Activated CD4-positive, alpha-beta T cell treated with anti-CD3 and anti-CD28 coated beads for 36 hours (primary cell): ENCODE measurements around the gene CDH4. TPM values are rescaled to one million over a fixed set of nuclear protein-coding genes. Genes with fewer than 3 reads are reported as not detected.

Experiments used
- ATAC-seq: fragments of 200-7000 bp; cut with Tn5 transposase; one replicate; pipeline ENCODE4 v1.10.0; 2021; ENCODE audit warnings: mild to moderate bottlenecking, moderate library complexity
- CTCF ChIA-PET: fragments of 350-600 bp; sonication (Branson Sonifier 250); formaldehyde crosslinking; loops from one replicate; lab custom pipeline; 2021; ENCODE audit warnings: antibody characterized with exemption; lab: Charles Lee
- POLR2A ChIA-PET: fragments of 350-600 bp; sonication (Branson Sonifier 250); formaldehyde crosslinking; loops from one replicate; lab custom pipeline; 2021; ENCODE audit warnings: antibody characterized with exemption, inconsistent platforms; lab: Charles Lee
- DNase-seq: peaks from one replicate; pipeline ENCODE4 v3.0.0-alpha.2; 2020
- H3K27ac Mint-ChIP-seq: one replicate; pipeline ENCODE4 v1.8.0; 2021; ENCODE audit warnings: mixed read lengths
- H3K27me3 Mint-ChIP-seq: one replicate; pipeline ENCODE4 v1.8.0; 2021; ENCODE audit warnings: mixed read lengths
- H3K36me3 Mint-ChIP-seq: one replicate; pipeline ENCODE4 v1.8.0; 2021; ENCODE audit warnings: low read depth, mixed read lengths
- H3K4me1 Mint-ChIP-seq: one replicate; pipeline ENCODE4 v1.8.0; 2021; ENCODE audit warnings: mixed read lengths
- H3K4me3 Mint-ChIP-seq: one replicate; pipeline ENCODE4 v1.8.0; 2021; ENCODE audit warnings: mild to moderate bottlenecking, moderate library complexity, mixed read lengths
- H3K9me3 Mint-ChIP-seq: one replicate; pipeline ENCODE4 v1.8.0; 2021; ENCODE audit warnings: low read depth, mixed read lengths
- intact Hi-C, 2 experiments: fragments of 100-400 bp; cut with DNase I in 1 of 2; cut with micrococcal nuclease in 1 of 2; formaldehyde crosslinking; loops; one replicate each; pipeline versions ENCODE4 v1.14.2 to v1.15.1; 2022 to 2024; cut with DNase I, micrococcal nuclease
- total RNA-seq, 2 experiments: library from RNA; stranded (reverse); gene quantifications; one replicate each; pipeline ENCODE4 v1.2.3, GENCODE V29; 2021

CDH4 gene
- total RNA-seq, 2 experiments from 2014 or later: not detected

DNA sequence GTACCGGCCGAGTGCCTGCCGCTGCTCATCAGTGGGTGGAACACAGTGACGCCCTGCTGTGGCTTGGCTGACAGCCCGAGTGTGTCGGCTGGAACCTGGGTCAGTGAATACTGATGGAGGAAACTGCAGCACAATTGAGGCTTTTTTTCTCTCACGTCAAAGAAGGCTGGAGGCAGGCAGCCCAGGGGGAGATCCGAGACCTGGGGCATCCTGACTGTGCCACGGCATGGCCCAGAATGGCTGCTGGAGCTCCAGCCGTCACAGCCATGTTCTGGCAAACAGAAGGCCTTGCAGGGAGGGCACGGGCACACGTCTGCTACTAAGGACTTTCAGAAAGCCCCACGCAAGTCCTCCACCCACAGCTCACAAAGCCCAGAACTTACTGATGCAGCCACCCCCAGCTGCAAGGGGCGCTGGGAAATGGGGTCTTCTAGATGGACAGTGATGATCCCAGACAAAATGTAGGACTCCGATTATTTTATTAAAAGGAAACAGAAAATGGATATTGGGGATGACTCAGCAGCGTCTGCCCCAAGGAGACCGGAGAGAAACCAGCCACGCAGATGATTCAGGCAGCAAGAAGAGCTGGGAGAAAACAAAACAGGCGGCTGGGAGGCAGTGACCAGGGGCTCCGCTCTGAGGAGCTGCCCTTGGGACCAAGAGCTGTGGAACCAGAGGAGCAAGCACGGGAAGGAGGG, 673.6 kb downstream of the CDH4 start:
- Mint-ChIP-seq H3K4me3 (no peak overlapping the region), H3K27me3 (no peaks in the 10 kb centered on the region), H3K36me3 (no peaks in the 10 kb centered on the region), H3K4me1 (no peaks in the 10 kb centered on the region), H3K27ac (no peak overlapping the region), H3K9me3 (no peaks in the 10 kb centered on the region)
- DNase-seq (no peak), ATAC-seq (no peak)
- CTCF ChIA-PET: no interaction called here
- POLR2A ChIA-PET: no interaction called here
- intact Hi-C loops: no loop called here

GRCh38 chr20:61926253-61926613, 674.2 kb downstream of the CDH4 start:
- Mint-ChIP-seq H3K27ac (no peak overlapping the region), H3K36me3 (no peaks in the 10 kb centered on the region), H3K9me3 (no peaks in the 10 kb centered on the region), H3K4me1 (no peaks in the 10 kb centered on the region), H3K27me3 (no peaks in the 10 kb centered on the region), H3K4me3 (no peak overlapping the region)
- ChIA-PET POLR2A (no interaction called here), CTCF (no interaction called here)
- intact Hi-C loops: no loop called here
- DNase-seq: no peak
- no peak for ATAC-seq

DNA sequence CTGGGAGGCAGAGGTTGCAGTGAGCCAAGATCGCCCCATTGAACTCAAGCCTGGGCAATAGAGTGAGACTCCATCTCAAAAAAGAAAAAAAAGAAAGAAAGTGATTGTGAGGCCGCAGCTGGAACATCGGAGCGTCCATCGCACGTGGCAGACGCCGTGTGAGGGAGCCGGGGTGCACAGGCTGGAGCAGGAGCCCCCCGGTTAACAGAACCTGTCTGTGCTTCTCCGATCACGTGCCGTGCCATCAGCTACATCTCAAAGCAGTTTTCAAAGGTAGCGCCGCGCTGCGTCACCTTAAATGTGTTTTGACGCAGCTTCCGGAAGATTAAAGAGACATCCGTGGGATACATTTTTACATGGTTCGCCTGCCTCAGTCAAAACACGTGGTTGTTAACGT, 674.7 kb downstream of the CDH4 start:
- intact Hi-C loops: no loop called here

DNA sequence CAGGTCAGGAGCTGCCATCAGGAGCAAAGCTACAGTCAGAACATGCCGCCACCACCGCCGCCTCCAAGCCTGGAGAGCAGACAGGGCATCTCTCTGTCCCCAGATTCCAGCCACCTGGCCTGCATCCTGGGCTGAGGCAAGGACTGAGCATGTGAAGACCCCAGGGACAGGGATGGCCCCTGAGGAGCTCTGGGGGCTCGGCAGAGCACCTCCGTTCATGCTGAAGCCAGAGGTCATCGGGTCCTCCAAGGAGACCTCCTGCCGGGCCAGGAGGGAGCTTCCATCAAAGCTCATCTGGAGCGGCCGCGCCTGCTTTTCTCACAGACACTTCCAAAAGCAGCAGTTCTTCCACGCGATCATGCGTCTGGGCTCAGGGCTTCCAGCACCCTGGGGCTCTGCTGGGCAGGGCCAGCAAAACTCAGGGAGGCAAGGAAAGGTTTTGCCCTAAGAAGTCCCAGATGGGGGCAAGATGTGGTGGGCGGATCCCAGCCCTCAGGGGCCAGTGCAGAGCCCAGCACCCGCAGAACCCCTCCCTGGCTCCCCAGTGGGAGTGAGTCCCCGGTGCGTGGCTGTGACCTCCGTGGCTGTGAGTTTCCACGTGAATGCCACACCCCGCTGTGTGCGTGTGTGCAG, 675.2 kb downstream of the CDH4 start:
- H3K36me3 Mint-ChIP-seq: no peaks in the 10 kb centered on the region
- DNase-seq (no peak), ATAC-seq (no peak)
- H3K9me3 Mint-ChIP-seq: no peaks in the 10 kb centered on the region
- no peaks in the 10 kb centered on the region for H3K27me3 Mint-ChIP-seq
- no peak overlapping the region for H3K27ac Mint-ChIP-seq
- no peak overlapping the region for H3K4me3 Mint-ChIP-seq
- H3K4me1 Mint-ChIP-seq: no peaks in the 10 kb centered on the region
- intact Hi-C loops: no loop called here
- CTCF ChIA-PET: no interaction called here
- POLR2A ChIA-PET: no interaction called here

More for the DNA sequence above, 674.7 kb downstream of the CDH4 start:
- Mint-ChIP-seq H3K4me3 (no peak overlapping the region), H3K27ac (no peak overlapping the region), H3K9me3 (no peaks in the 10 kb centered on the region), H3K36me3 (no peaks in the 10 kb centered on the region), H3K4me1 (no peaks in the 10 kb centered on the region), H3K27me3 (no peaks in the 10 kb centered on the region)
- ChIA-PET CTCF (no interaction called here), POLR2A (no interaction called here)
- ATAC-seq (no peak), DNase-seq (no peak)

DNA sequence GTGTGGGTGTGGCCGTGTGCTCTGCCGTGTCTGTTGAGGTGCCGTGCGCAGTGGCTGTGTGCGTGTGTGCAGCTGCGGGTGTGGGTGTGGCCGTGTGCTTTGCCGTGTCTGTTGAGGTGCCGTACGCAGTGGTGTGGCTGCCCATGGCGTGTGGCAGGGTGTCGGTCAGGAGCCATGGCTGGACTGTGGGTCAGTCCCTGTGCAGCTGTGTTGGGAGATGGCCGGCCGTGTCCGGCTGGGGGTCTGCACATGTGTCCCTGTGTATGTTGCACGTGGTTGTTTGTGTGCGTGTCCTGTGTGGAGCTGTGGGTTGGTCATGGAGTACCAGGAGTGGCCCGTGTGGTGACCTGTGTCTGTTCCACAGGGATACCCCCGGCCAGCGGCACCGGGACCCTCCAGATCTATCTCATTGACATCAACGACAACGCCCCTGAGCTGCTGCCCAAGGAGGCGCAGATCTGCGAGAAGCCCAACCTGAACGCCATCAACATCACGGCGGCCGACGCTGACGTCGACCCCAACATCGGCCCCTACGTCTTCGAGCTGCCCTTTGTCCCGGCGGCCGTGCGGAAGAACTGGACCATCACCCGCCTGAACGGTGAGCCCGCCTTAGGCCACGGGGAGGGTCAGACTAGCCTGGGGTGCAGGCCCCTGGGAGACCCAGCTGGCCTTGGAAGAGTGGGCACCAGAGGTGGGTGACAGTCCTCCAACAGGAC, 675.9 kb downstream of the CDH4 start:
- no peak for ATAC-seq
- Mint-ChIP-seq H3K9me3 (no peaks in the 10 kb centered on the region), H3K4me1 (no peaks in the 10 kb centered on the region), H3K4me3 (no peak overlapping the region), H3K36me3 (no peaks in the 10 kb centered on the region), H3K27me3 (no peaks in the 10 kb centered on the region), H3K27ac (no peak overlapping the region)
- POLR2A ChIA-PET: no interaction called here
- DNase-seq: no peak
- intact Hi-C loops: no loop called here
- CTCF ChIA-PET: no interaction called here

- no peak overlapping the region for H3K4me3 Mint-ChIP-seq
These were observed 677.5 kb downstream of the CDH4 start for GRCh38 chr20:61929561-61929960.

DNA sequence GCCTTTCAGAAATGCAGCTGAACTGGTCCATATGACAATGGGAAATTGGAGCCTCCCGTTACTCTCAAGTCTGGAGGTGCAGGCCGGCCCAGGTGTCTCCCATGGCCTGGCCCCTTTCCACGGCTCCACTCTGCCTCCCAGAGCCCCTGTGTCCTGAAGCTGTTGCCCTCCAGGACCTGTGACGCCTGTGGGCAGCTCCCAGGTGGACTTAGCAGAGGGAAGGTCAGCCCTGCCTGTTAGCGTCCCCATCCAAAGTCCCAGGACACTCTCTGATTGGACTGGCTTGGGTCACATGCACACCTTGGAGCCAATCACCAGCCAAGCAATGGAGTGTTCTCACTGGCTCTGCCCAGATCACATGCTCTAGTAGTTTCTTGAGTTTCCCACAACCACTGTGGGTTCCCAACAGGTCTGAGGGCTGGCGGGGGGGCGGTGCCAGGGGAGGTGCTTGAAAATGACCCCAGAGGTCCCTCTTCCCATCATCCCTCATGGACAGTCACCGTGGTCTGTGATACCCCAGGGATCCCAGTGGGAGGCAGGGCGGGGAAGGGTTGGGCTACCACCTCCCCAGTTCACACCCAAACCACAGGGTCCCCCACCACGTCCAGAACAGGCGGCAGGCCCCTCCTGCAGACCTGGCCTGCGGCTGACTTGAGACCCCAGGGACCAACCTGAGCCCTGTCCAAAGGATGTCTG, 678.1 kb downstream of the CDH4 start:
- DNase-seq: no peak
- Mint-ChIP-seq H3K27me3 (no peaks in the 10 kb centered on the region), H3K4me1 (no peaks in the 10 kb centered on the region), H3K9me3 (no peaks in the 10 kb centered on the region), H3K4me3 (no peak overlapping the region), H3K36me3 (no peaks in the 10 kb centered on the region), H3K27ac (no peak overlapping the region)
- no peak for ATAC-seq
- CTCF ChIA-PET: no interaction called here
- intact Hi-C loops: no loop called here
- POLR2A ChIA-PET: no interaction called here

More at GRCh38 chr20:61929561-61929960, 677.5 kb downstream of the CDH4 start:
- Mint-ChIP-seq H3K4me1 (no peaks in the 10 kb centered on the region), H3K27ac (no peak overlapping the region), H3K36me3 (no peaks in the 10 kb centered on the region), H3K9me3 (no peaks in the 10 kb centered on the region), H3K27me3 (no peaks in the 10 kb centered on the region)
- no peak for DNase-seq
- ChIA-PET POLR2A (no interaction called here), CTCF (no interaction called here)
- intact Hi-C loops: no loop called here
- no peak for ATAC-seq

- Mint-ChIP-seq H3K36me3 (no peaks in the 10 kb centered on the region), H3K4me1 (no peaks in the 10 kb centered on the region), H3K27me3 (no peaks in the 10 kb centered on the region), H3K9me3 (no peaks in the 10 kb centered on the region), H3K27ac (no peak overlapping the region), H3K4me3 (no peak overlapping the region)
- ChIA-PET CTCF (no interaction called here), POLR2A (no interaction called here)
- DNase-seq (no peak), ATAC-seq (no peak)
- intact Hi-C loops: no loop called here
These were observed 678.9 kb downstream of the CDH4 start for GRCh38 chr20:61930776-61931475.

DNA sequence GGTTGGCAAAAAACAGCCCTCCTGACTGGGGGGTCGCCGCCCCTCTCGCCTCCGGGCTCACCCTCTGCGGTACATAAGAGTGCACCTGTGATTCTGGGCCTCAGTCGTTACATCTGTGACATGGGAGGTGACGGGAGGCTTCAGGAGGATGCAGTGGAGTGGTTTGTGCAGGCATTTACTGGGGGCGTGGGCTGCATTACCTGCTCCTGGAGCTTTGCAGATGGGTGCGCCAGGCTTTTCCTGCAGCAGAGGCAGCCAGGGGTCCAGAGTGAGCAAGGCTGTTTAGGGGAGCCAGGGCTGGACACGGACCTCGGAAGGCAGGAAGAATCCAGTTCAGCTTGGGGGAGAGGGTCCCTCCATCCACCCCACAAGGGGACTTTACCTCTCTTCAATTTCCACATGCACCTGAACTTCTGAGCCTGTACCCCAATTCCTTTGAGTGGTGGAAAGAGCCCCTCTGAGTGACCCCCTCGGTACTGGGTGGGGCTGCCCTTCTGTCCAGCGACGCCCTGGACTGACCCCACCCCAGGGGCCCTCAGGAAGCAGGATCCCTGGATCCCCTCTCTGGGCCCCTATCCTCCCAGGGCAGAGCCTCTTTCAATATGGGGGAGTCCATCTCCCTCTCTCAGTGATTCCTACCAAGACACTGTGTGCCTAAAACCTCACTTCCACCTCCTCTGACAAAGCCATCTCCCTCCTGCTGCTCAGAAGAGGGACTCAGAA, 679.6 kb downstream of the CDH4 start:
- intact Hi-C loops: no loop called here
- H3K27me3 Mint-ChIP-seq: no peaks in the 10 kb centered on the region
- H3K4me1 Mint-ChIP-seq: no peaks in the 10 kb centered on the region
- no peak overlapping the region for H3K4me3 Mint-ChIP-seq
- ChIA-PET POLR2A (no interaction called here), CTCF (no interaction called here)
- no peaks in the 10 kb centered on the region for H3K36me3 Mint-ChIP-seq
- no peaks in the 10 kb centered on the region for H3K9me3 Mint-ChIP-seq
- no peak for DNase-seq
- no peak for ATAC-seq
- H3K27ac Mint-ChIP-seq: no peak overlapping the region

DNA sequence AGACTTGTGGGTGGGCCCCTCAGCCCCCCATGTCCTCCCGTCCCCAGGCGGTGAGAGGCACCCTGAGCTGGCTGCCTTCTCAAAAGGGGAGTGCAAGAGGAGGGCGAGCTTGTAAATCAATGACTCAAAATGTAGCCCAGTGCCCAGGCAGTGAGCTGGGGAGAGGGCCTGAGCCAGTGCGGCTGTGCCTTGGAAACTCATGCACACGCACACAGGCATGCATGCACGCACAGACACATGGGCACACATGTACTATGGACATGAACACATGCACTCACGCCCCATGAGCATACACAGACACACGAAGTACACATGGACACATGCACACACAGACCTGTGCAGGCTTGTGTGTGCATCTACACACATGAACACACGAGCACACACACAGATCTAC, 680.1 kb downstream of the CDH4 start:
- Mint-ChIP-seq H3K9me3 (no peaks in the 10 kb centered on the region), H3K4me1 (no peaks in the 10 kb centered on the region), H3K27ac (no peak overlapping the region), H3K36me3 (no peaks in the 10 kb centered on the region), H3K4me3 (no peak overlapping the region), H3K27me3 (no peaks in the 10 kb centered on the region)
- ChIA-PET CTCF (no interaction called here), POLR2A (no interaction called here)
- intact Hi-C loops: no loop called here
- no peak for DNase-seq
- no peak for ATAC-seq
